DND-41 (cell line): ENCODE data around the gene SMAD1.

Source experiments
- EZH2 ChIP-seq: IDR thresholded peaks from 3 replicates; pipeline ENCODE4 v1.6.1; 2012; ENCODE audit warnings: borderline replicate concordance, low read depth, mild to moderate bottlenecking, moderate library complexity, low read length, inconsistent platforms; ENCODE audit not compliant: severe bottlenecking
- TF ChIP-seq, protein P1 (sequence below): IDR thresholded peaks from 2 replicates; pipeline ENCODE4 v1.5.1; 2012; ENCODE audit warnings: borderline replicate concordance, low read length, moderate library complexity, mild to moderate bottlenecking; ENCODE audit not compliant: poor library complexity, severe bottlenecking; ENCODE audit errors: extremely low read depth

DNA sequence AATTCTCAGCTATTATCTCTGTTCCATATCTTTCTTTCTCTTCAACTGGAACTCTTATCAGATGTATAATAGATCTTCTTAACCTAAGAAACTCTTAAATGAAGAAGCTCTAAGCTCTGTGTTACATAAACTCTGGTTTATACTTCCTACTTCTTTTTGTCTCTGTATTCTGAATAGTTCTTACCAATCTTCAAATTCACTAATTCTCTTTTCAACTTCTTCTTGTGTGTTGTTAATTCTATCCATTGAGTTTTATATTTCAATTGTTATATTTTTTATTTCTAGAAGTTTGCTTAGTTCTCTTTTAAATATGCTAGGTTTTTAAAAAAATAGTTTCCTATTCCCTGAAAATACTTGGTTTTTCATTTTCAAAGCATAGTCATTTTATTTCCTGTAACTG lies 124.3 kb downstream of the SMAD1 start:
- TF ChIP-seq, protein P1, sequence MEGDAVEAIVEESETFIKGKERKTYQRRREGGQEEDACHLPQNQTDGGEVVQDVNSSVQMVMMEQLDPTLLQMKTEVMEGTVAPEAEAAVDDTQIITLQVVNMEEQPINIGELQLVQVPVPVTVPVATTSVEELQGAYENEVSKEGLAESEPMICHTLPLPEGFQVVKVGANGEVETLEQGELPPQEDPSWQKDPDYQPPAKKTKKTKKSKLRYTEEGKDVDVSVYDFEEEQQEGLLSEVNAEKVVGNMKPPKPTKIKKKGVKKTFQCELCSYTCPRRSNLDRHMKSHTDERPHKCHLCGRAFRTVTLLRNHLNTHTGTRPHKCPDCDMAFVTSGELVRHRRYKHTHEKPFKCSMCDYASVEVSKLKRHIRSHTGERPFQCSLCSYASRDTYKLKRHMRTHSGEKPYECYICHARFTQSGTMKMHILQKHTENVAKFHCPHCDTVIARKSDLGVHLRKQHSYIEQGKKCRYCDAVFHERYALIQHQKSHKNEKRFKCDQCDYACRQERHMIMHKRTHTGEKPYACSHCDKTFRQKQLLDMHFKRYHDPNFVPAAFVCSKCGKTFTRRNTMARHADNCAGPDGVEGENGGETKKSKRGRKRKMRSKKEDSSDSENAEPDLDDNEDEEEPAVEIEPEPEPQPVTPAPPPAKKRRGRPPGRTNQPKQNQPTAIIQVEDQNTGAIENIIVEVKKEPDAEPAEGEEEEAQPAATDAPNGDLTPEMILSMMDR: no peak
- no peak for TF ChIP-seq EZH2
